Adipocyte (in vitro differentiated cells): ENCODE data around the gene IZUMO2.

Experiments
- DNase-seq: peaks from one replicate; pipeline ENCODE4 v3.0.0-alpha.2; 2015; ENCODE audit warnings: low read depth
- H3K27me3 ChIP-seq: replicated peaks from 2 replicates; pipeline ENCODE4 v1.7.0; 2013; ENCODE audit warnings: mild to moderate bottlenecking, low read length, moderate library complexity; ENCODE audit not compliant: control insufficient read depth, insufficient read depth
- H3K36me3 ChIP-seq: 2 replicates; pipeline ENCODE4 v1.7.0; 2013; ENCODE audit warnings: low read length, mild to moderate bottlenecking, moderate library complexity; ENCODE audit not compliant: control insufficient read depth, insufficient read depth, severe bottlenecking
- H3K4me1 ChIP-seq: 2 replicates; pipeline ENCODE4 v1.7.0; 2013; ENCODE audit warnings: mild to moderate bottlenecking, low read length, moderate library complexity; ENCODE audit not compliant: control insufficient read depth, insufficient read depth
- H3K4me3 ChIP-seq: 2 replicates; pipeline ENCODE4 v1.7.0; 2013; ENCODE audit warnings: mild to moderate bottlenecking, low read length, moderate library complexity
- H3K9ac ChIP-seq: 2 replicates; pipeline ENCODE4 v1.7.0; 2013; ENCODE audit warnings: mild to moderate bottlenecking, low read length, moderate library complexity
- H3K9me3 ChIP-seq: 2 replicates; pipeline ENCODE4 v1.7.0; 2013; ENCODE audit warnings: mild to moderate bottlenecking, low read length, moderate library complexity; ENCODE audit not compliant: control insufficient read depth

IZUMO2 gene

GRCh38 chr19:50181121-50181520 lies 18.0 kb upstream of the IZUMO2 start:
- Histone ChIP-seq H3K4me1 (no peaks in the 10 kb centered on the region), H3K27me3 (peaks cover 7% of the 10 kb centered on the region)
- DNase-seq: no peak

GRCh38 chr19:50178859-50179537 lies 15.9 kb upstream of the IZUMO2 start:
- Histone ChIP-seq H3K9ac (no peak overlapping the region), H3K27me3 (peaks cover 7% of the 10 kb centered on the region), H3K36me3 (no peaks in the 10 kb centered on the region), H3K9me3 (no peaks in the 10 kb centered on the region), H3K4me1 (no peaks in the 10 kb centered on the region), H3K4me3 (no peak overlapping the region)
- DNase-seq: no peak

More at GRCh38 chr19:50181121-50181520, 18.0 kb upstream of the IZUMO2 start:
- Histone ChIP-seq H3K9me3 (no peaks in the 10 kb centered on the region), H3K9ac (no peak overlapping the region), H3K36me3 (no peaks in the 10 kb centered on the region), H3K4me3 (no peak overlapping the region)

GRCh38 chr19:50178320-50178719 lies 15.2 kb upstream of the IZUMO2 start:
- Histone ChIP-seq H3K36me3 (no peaks in the 10 kb centered on the region), H3K9ac (no peak overlapping the region), H3K27me3 (peaks cover 7% of the 10 kb centered on the region), H3K4me3 (no peak overlapping the region), H3K9me3 (no peaks in the 10 kb centered on the region), H3K4me1 (no peaks in the 10 kb centered on the region)
- no peak for DNase-seq

GRCh38 chr19:50176775-50177174 lies 13.7 kb upstream of the IZUMO2 start:
- Histone ChIP-seq H3K4me1 (no peaks in the 10 kb centered on the region), H3K36me3 (no peaks in the 10 kb centered on the region), H3K9me3 (no peaks in the 10 kb centered on the region), H3K4me3 (no peak overlapping the region), H3K27me3 (peaks cover 7% of the 10 kb centered on the region), H3K9ac (no peak overlapping the region)
- DNase-seq: no peak

GRCh38 chr19:50175924-50176323 lies 12.8 kb upstream of the IZUMO2 start:
- Histone ChIP-seq H3K9me3 (no peaks in the 10 kb centered on the region), H3K36me3 (no peaks in the 10 kb centered on the region), H3K27me3 (peaks cover 7% of the 10 kb centered on the region), H3K4me1 (no peaks in the 10 kb centered on the region), H3K9ac (no peak overlapping the region), H3K4me3 (no peak overlapping the region)
- DNase-seq: no peak

- H3K27me3 ChIP-seq: peaks cover 7% of the 10 kb centered on the region
- no peak for DNase-seq
- no peak overlapping the region for H3K4me3 ChIP-seq
- no peaks in the 10 kb centered on the region for H3K4me1 ChIP-seq
- no peaks in the 10 kb centered on the region for H3K9me3 ChIP-seq
- H3K36me3 ChIP-seq: no peaks in the 10 kb centered on the region
- H3K9ac ChIP-seq: no peak overlapping the region
These were observed 11.2 kb upstream of the IZUMO2 start for GRCh38 chr19:50174100-50174793.

- Histone ChIP-seq H3K9me3 (no peaks in the 10 kb centered on the region), H3K4me1 (no peaks in the 10 kb centered on the region), H3K27me3 (no peaks in the 10 kb centered on the region), H3K4me3 (no peak overlapping the region), H3K36me3 (no peaks in the 10 kb centered on the region), H3K9ac (no peak overlapping the region)
- DNase-seq: no peak
These were observed 10.0 kb upstream of the IZUMO2 start for GRCh38 chr19:50173127-50173526.

GRCh38 chr19:50172726-50173125 lies 9.6 kb upstream of the IZUMO2 start:
- no peaks in the 10 kb centered on the region for H3K4me1 ChIP-seq
- no peak overlapping the region for H3K9ac ChIP-seq
- H3K27me3 ChIP-seq: peaks cover under 1% of the 10 kb centered on the region
- H3K36me3 ChIP-seq: no peaks in the 10 kb centered on the region
- DNase-seq: no peak
- no peaks in the 10 kb centered on the region for H3K9me3 ChIP-seq
- H3K4me3 ChIP-seq: no peak overlapping the region

GRCh38 chr19:50171752-50172151 lies 8.7 kb upstream of the IZUMO2 start:
- no peaks in the 10 kb centered on the region for H3K9me3 ChIP-seq
- no peak overlapping the region for H3K9ac ChIP-seq
- DNase-seq: no peak
- peaks cover 3% of the 10 kb centered on the region for H3K27me3 ChIP-seq
- no peaks in the 10 kb centered on the region for H3K36me3 ChIP-seq
- no peak overlapping the region for H3K4me3 ChIP-seq
- H3K4me1 ChIP-seq: no peaks in the 10 kb centered on the region

- Histone ChIP-seq H3K4me1 (no peaks in the 10 kb centered on the region), H3K27me3 (peaks cover 8% of the 10 kb centered on the region), H3K9me3 (no peaks in the 10 kb centered on the region), H3K36me3 (no peaks in the 10 kb centered on the region), H3K4me3 (no peak overlapping the region), H3K9ac (no peak overlapping the region)
- no peak for DNase-seq
These were observed 4.2 kb upstream of the IZUMO2 start for GRCh38 chr19:50167314-50167721.

GRCh38 chr19:50159078-50159477 lies 4.0 kb downstream of the IZUMO2 start:
- no peak for DNase-seq
- peaks cover 9% of the 10 kb centered on the region for H3K9me3 ChIP-seq
- H3K4me1 ChIP-seq: no peaks in the 10 kb centered on the region
- peaks cover 1% of the 10 kb centered on the region for H3K27me3 ChIP-seq
- no peak overlapping the region for H3K4me3 ChIP-seq
- no peak overlapping the region for H3K9ac ChIP-seq
- H3K36me3 ChIP-seq: no peaks in the 10 kb centered on the region
